8988T (cell line): Measurements from ENCODE around the gene COX4I1.
"Not testable (repeated sequence)": the region's sequence is repeated elsewhere in the genome, so short reads cannot be mapped to it uniquely, and the experiment has no call there.

Experiments used
- DNase-seq: peaks from one replicate; pipeline ENCODE4 v3.0.0; 2011

COX4I1 gene

DNA sequence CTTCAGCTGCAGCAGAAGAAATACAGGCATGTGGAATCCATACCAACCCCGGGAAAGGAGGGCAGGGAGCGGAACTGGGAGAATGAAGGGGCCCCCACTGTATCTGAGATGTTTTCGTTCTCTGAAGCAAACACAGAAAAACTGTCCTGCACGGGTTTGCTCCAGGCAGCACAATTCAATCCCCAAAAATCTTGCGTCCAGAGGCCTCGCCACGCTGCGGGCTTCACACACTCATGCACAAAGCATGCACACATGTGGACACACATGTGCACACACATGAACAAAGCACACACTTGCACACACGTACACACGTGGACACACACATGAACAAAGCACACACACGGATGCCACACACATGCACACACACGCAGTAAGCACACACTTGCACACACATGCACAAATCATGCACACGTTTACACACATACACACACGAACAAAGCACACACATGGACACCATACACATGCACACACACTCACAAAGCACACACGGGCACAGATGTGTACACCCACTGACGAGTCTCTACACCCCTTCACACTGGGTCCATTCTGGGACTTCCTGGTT lies 27.3 kb downstream of the COX4I1 start:
- no peak for DNase-seq

- no peak for DNase-seq
Observed at GRCh38 chr16:85828166-85828565, 28.7 kb downstream of the COX4I1 start.

- no peak for DNase-seq
Observed at GRCh38 chr16:85829171-85829719, 29.8 kb downstream of the COX4I1 start.

DNA sequence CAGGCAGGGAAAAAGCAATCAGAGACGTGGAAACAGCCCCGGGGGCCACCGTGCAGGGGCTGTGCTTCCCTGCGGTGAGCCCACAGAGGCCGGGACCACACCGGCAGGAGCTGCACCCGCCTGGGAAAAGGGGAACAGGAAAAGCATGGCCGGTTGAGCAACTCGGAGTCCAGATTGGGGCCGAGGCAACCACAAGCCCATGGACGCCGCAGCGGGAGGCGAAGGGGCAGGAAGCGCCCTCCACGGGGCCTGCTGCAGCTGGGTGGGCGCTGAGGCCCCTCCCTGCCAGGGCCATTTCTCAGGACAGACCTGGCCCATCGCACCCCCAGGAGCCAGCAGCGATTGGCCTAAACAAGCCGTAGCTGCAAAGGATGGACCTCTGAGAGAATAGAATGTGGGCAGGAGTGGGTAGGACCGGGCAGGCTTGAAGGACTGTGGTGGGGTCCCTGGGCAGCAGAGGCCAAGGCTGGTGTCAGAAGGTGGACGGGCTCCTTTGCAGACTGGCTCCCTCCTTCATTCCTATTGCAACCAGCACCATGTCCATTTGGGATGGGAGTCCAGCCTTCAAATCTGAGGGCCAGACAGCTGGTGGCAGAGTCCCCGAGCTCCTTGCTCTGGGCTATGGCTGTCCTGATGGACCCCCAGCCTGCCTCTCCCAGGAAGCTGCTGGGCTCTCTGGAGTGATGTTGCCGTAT lies 30.4 kb downstream of the COX4I1 start:
- DNase-seq = no peak

DNA sequence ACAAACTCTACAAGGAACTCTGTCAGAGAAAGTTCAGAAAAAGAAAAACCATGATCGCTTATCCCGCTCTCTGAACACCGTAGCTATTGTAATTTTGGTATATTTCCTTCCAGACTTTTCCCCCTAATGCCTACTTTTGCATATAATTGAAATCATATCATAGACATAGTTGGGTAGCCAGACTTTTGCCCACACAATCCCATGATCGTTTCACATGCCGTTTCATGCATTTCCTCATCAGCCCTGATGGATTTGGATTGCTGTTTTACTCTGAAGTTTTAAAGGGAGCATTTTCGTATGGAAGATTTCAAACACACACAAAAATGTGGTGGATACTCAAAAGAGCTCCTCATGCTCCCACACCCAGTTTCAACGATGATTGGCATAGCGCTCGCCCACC lies 31.3 kb downstream of the COX4I1 start:
- no peak for DNase-seq

DNA sequence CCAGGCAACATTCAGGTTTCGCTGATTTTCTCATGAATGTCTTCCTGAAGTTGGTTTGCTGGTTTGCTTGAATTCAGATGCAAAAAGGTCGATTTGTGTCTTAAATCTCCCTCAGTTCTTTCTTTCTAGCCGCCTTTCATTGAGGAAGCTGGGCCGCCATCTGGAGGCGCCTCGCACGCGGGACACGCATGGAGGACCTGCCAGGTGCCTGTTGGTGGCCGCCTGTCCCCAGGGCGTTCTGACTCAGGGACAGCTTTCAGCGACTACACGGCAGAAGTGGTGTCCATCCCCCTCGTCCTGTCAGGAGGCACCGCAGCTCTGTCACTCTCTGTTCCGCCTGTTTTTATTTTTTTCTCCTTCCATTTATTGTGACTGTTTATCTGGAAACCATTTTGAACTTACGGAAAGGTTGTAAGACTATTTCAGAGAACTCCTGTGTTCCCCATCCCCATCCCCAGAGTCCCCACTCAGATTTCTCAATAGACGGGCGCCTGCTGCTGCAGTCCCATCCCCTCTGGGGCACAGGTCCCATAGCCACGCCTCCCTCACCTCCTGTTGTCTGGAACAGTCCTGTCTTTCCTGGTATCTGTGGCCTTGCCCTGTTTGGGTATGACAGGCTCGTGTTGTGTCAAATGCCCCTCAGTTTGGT lies 33.2 kb downstream of the COX4I1 start:
- DNase-seq = no peak

DNA sequence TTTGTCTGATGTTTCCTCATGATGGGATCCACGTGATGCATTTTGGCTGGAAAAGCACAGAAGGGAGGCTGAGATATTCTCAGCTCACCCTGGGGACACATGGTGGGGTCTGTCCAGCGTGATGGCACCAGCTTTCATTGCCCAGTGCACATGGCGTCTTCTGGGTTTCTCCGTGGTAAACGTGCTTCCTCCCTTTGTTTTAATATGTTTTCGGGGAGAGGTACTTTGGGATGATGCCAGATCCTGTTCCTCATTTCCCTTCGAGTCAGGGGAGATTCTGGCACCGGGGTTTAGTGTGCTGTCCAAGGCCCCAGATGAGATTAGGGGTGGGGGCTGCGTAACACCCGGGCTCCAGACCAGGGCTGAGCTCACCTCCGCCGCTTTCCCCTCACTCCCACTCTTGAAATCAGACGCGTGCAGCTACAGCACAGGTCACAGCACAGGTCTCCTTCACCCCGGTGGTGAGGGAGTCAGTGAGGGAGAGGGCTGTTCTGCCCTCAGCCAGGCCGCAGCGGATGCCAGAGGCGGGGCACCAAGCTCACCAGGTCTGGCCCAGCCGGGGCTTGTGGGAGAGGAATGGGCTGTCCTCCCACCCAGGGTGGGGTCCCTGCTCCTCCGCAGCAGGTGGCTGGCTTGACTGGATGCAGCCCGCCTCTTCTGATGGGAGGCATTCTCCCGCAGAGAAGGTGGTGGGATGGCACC lies 33.9 kb downstream of the COX4I1 start:
- DNase-seq = no peak

- no peak for DNase-seq
Observed at GRCh38 chr16:85834741-85835140, 35.2 kb downstream of the COX4I1 start.

- no peak for DNase-seq
Observed at GRCh38 chr16:85835227-85835751, 35.8 kb downstream of the COX4I1 start.

DNA sequence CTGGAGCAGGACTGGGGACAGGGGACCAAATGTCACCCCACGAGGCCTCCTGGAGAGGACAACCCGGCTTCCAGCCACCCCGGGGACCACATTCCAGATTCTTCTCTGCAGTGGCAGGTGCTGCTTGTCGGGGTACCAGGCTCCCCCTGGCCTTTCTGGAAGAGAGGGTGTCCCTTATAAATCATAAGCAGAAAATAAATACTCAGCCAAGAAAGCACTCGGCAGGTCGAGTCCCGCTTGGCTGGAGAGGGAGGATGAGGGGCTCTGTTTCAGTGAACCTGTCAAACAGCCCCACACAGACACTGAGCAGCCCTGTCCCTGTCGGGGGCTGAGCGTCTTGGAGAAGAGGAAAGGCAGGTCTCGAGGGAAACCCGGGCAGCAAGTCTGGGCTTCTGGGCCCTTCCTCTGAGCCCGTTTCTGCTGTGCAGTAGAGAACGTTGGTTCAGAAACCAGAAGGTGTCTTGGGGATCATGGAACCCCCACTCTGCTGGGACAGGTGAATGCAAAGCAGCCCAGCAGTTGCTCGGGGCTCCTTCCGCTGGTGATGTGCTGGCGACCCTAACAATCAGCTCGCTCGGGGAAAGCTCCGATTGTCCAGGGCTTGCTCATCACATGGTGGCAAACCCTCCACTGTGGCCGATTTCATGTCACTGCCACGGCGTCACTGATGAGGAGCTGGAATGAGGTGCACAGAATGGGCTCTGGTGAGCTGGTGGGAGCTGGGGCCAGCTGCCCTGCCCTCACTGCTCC lies 36.6 kb downstream of the COX4I1 start:
- no peak for DNase-seq

- DNase-seq = no peak
Observed at GRCh38 chr16:85836706-85837582, 37.4 kb downstream of the COX4I1 start.

GRCh38 chr16:85837654-85838053 lies 38.2 kb downstream of the COX4I1 start:
- DNase-seq = not testable (repeated sequence)

DNA sequence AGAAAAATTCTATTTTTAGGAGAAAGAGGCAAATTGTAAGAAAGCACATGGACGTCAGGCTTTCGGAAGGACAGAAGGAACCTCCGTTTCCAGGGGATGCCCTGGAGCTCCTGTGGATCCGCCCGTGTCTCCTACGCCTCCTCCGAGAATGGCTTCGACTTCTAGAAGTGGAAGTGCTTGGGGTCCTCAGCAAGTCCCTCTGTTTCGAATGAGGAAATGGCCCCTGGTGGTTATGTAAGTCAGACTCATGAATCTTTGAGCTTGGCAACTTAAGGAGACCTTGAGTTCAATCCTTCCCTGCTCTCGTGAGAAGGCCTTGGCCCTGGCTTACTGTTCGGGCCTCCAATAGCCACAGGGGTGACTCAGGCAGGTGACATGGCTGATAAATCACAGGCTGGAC lies 38.9 kb downstream of the COX4I1 start:
- DNase-seq = no peak

- no peak for DNase-seq
Observed at GRCh38 chr16:85838876-85839585, 39.5 kb downstream of the COX4I1 start.

DNA sequence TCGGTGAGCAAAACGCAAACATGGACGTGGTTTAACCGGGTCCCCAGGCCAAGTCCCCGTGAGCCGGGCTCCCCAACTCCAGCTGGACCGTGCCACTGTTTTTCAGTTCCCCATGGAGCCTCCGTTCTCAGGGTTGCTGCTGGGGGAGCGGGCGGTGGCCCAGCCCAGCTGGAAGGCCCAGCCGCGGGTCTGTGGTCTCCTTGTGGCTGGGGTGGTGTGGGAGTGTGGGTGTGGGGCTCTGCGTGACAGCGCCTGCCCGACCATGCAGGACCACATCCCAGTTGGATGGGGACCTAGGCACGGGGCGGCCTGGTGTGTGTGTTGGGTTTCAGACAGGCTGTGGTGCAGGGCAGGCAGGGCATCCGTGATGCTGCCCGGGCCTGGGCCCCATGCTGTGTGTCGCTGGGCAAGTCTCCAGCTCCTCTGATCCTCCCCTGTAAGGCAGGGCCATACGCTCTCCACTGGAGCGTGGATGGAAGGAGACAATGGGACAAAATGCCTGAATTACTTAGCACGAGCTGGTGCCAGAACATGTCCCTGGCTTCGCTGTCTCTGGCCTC lies 40.3 kb downstream of the COX4I1 start:
- no peak for DNase-seq

DNA sequence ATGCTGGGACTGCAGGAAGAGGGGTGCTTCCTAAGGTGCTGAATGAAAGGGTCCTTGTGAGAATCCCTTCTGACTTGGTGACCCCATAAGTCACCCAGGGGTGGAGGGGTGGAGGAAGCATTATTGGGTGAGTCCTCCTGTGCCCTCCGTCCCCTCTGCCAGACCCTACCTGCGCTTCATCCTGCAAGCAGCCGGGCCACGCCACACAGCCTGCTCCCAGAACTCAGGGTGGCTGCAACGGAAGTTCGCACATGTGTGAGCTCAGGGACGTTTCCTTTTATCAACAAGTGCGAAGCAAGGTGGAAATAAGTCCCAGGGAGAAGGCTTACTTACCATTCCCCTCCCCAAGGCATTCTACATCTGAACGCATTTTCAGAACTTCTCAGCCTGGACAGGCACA lies 40.9 kb downstream of the COX4I1 start:
- DNase-seq = no peak

DNA sequence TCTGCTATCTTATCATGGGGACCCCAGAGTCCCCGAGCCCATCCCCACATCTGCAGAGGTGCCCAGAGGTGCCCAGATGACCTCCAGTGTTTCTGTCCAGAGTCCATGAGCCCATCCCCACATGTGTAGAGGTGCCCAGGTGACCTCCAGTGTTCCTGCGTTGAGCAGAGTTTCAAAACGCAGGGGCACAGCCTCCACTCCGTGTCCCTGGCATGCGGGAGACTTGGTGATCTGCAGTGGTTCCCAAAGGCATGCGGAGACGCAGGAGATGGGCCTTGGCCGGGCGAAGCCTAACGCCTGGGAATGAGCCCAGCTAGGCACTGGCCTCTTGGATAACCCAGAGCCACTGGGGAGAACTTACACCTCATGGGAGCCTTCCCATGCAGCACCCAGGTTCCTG lies 41.3 kb downstream of the COX4I1 start:
- no peak for DNase-seq

DNA sequence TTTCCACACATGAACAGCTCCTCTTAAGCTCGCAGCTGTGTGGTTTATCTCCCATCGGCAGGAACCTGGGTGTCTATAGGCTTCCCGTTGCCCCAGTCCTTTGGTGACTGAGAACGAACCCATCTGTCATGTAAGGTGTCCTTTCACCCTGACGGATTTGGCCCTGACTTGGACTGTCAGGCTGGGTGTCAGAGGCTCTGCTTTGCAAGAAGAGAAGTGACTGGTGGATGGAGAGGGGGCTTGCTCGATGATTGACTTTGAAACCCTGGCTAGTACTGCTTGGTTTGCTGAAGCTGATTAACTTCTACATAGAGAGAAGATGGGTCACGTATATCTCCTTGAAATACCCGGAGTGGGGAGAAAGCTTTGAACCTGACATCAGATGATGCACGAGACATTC lies 42.9 kb downstream of the COX4I1 start:
- DNase-seq = no peak

DNA sequence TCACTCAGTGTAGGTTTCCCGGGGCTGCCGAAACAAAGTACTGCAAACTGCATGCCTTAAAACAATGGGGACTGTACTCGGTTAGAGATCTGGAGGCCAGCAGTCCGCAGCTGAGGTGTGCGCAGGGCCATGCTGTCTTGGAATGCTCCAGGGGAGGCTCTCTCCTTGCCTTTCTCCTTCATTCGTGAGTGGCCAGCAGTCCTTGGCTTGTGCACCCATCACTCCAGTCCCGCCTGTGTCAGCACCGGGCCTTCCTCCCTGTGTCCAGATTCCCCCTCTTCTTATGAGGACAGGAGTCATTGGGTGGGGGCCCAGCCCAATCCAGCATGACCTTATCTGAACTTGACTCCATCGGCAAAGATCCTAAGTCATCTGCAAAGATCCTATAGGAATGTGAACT lies 43.4 kb downstream of the COX4I1 start:
- DNase-seq = no peak

GRCh38 chr16:85843471-85844168 lies 44.1 kb downstream of the COX4I1 start:
- DNase-seq = no peak
